HEK293 (cell line): Measurements from ENCODE around the gene DOK4.
A peak's percentile ranks its signal among the peaks of the same experiment; 100 is the strongest.

Source experiments
- FEZF1 ChIP-seq: fragments of 450-650 bp; formaldehyde crosslinking; IDR thresholded peaks from 2 replicates; pipeline ENCODE4 v1.5.1; 2016; ENCODE audit warnings: missing biosample characterization, missing genetic modification characterization
- GLI2 ChIP-seq: fragments of 450-650 bp; formaldehyde crosslinking; IDR thresholded peaks from 2 replicates; pipeline ENCODE4; 2017; ENCODE audit warnings: missing biosample characterization, missing genetic modification characterization, low read depth, borderline replicate concordance
- GLI4 ChIP-seq: fragments of 450-650 bp; formaldehyde crosslinking; IDR thresholded peaks from 2 replicates; pipeline ENCODE4 v1.5.1; 2016; ENCODE audit warnings: missing biosample characterization, missing genetic modification characterization
- HOXA7 ChIP-seq: sonication (generic); formaldehyde crosslinking; IDR thresholded peaks from 2 replicates; pipeline ENCODE4 v1.8.1; 2022; ENCODE audit warnings: missing genetic modification reagents, borderline replicate concordance
- IKZF3 ChIP-seq: fragments of 450-650 bp; IDR thresholded peaks from 2 replicates; pipeline ENCODE4 v1.5.0; 2018; ENCODE audit warnings: missing biosample characterization, mild to moderate bottlenecking, missing genetic modification characterization, moderate library complexity
- KLF9 ChIP-seq: fragments of 450-650 bp; formaldehyde crosslinking; IDR thresholded peaks from 2 replicates; pipeline ENCODE4 v1.5.1; 2016; ENCODE audit warnings: missing biosample characterization, missing genetic modification characterization, low read depth
- PRDM1 ChIP-seq: fragments of 450-650 bp; formaldehyde crosslinking; IDR thresholded peaks from 2 replicates; pipeline ENCODE4; 2016; ENCODE audit warnings: missing biosample characterization, missing genetic modification characterization
- RBAK ChIP-seq: fragments of 450-650 bp; formaldehyde crosslinking; IDR thresholded peaks from 2 replicates; pipeline ENCODE4 v1.5.1; 2016; ENCODE audit warnings: missing biosample characterization, missing genetic modification characterization
- SALL2 ChIP-seq: fragments of 450-650 bp; formaldehyde crosslinking; IDR thresholded peaks from 2 replicates; pipeline ENCODE4 v1.5.0; 2017; ENCODE audit warnings: missing biosample characterization, mild to moderate bottlenecking, missing genetic modification characterization, borderline replicate concordance
- SP7 ChIP-seq: fragments of 450-650 bp; formaldehyde crosslinking; IDR thresholded peaks from 2 replicates; pipeline ENCODE4 v1.5.1; 2016; ENCODE audit warnings: missing biosample characterization, missing genetic modification characterization
- ZBTB1 ChIP-seq: fragments of 450-650 bp; formaldehyde crosslinking; IDR thresholded peaks from 2 replicates; pipeline ENCODE4 v1.5.1; 2016; ENCODE audit warnings: missing biosample characterization, missing genetic modification characterization
- ZBTB20 ChIP-seq: fragments of 450-650 bp; formaldehyde crosslinking; IDR thresholded peaks from 2 replicates; pipeline ENCODE4 v1.5.1; 2016; ENCODE audit warnings: missing biosample characterization, missing genetic modification characterization
- ZNF138 ChIP-seq: fragments of 450-650 bp; formaldehyde crosslinking; IDR thresholded peaks from 2 replicates; pipeline ENCODE4 v1.5.1; 2016; ENCODE audit warnings: missing biosample characterization, missing genetic modification characterization, borderline replicate concordance
- ZNF148 ChIP-seq: fragments of 450-650 bp; formaldehyde crosslinking; IDR thresholded peaks from 2 replicates; pipeline ENCODE4 v1.5.0; 2017; ENCODE audit warnings: missing biosample characterization, missing genetic modification characterization, borderline replicate concordance
- ZNF169 ChIP-seq: fragments of 450-650 bp; formaldehyde crosslinking; IDR thresholded peaks from 2 replicates; pipeline ENCODE4 v1.5.1; 2016; ENCODE audit warnings: missing biosample characterization, missing genetic modification characterization
- ZNF174 ChIP-seq: fragments of 450-650 bp; formaldehyde crosslinking; IDR thresholded peaks from 2 replicates; pipeline ENCODE4 v1.5.0; 2017; ENCODE audit warnings: missing biosample characterization, mild to moderate bottlenecking, missing genetic modification characterization
- ZNF24 ChIP-seq: fragments of 450-650 bp; formaldehyde crosslinking; IDR thresholded peaks from 2 replicates; pipeline ENCODE4 v1.5.1; 2016; ENCODE audit warnings: missing biosample characterization, missing genetic modification characterization
- ZNF311 ChIP-seq: fragments of 450-650 bp; formaldehyde crosslinking; IDR thresholded peaks from 2 replicates; pipeline ENCODE4 v1.5.1; 2017; ENCODE audit warnings: missing biosample characterization, missing genetic modification characterization, borderline replicate concordance
- ZNF324 ChIP-seq: fragments of 450-650 bp; formaldehyde crosslinking; IDR thresholded peaks from 2 replicates; pipeline ENCODE4 v1.5.1; 2016; ENCODE audit warnings: missing biosample characterization, missing genetic modification characterization
- ZNF391 ChIP-seq: fragments of 450-650 bp; formaldehyde crosslinking; IDR thresholded peaks from 2 replicates; pipeline ENCODE4 v1.5.1; 2016; ENCODE audit warnings: low read depth, missing biosample characterization, missing genetic modification characterization, borderline replicate concordance
- ZNF423 ChIP-seq: fragments of 450-650 bp; formaldehyde crosslinking; IDR thresholded peaks from 2 replicates; pipeline ENCODE4 v1.5.1; 2016; ENCODE audit warnings: missing biosample characterization, missing genetic modification characterization
- ZNF48 ChIP-seq: fragments of 450-650 bp; formaldehyde crosslinking; IDR thresholded peaks from 2 replicates; pipeline ENCODE4 v1.5.1; 2016; ENCODE audit warnings: missing biosample characterization, missing genetic modification characterization
- ZNF510 ChIP-seq: fragments of 450-650 bp; formaldehyde crosslinking; IDR thresholded peaks from 2 replicates; pipeline ENCODE4 v1.5.1; 2018; ENCODE audit warnings: mild to moderate bottlenecking, missing genetic modification characterization, missing biosample characterization; ENCODE audit not compliant: insufficient replicate concordance
- ZNF561 ChIP-seq: fragments of 450-650 bp; IDR thresholded peaks from 2 replicates; pipeline ENCODE4 v1.5.1; 2018; ENCODE audit warnings: missing biosample characterization, missing genetic modification characterization, borderline replicate concordance
- ZNF621 ChIP-seq: fragments of 450-650 bp; formaldehyde crosslinking; IDR thresholded peaks from 2 replicates; pipeline ENCODE4 v1.5.1; 2017; ENCODE audit warnings: missing biosample characterization, missing genetic modification characterization
- ZNF623 ChIP-seq: fragments of 450-650 bp; formaldehyde crosslinking; IDR thresholded peaks from 2 replicates; pipeline ENCODE4 v1.5.1; 2016; ENCODE audit warnings: missing biosample characterization, missing genetic modification characterization
- ZNF624 ChIP-seq: fragments of 450-650 bp; formaldehyde crosslinking; IDR thresholded peaks from 2 replicates; pipeline ENCODE4 v1.5.1; 2017; ENCODE audit warnings: missing biosample characterization, missing genetic modification characterization
- ZNF639 ChIP-seq: fragments of 450-650 bp; formaldehyde crosslinking; IDR thresholded peaks from 2 replicates; pipeline ENCODE4 v1.5.1; 2016; ENCODE audit warnings: missing biosample characterization, missing genetic modification characterization
- ZNF701 ChIP-seq: fragments of 450-650 bp; formaldehyde crosslinking; IDR thresholded peaks from 2 replicates; pipeline ENCODE4 v1.5.1; 2016; ENCODE audit warnings: missing biosample characterization, missing genetic modification characterization
- TF ChIP-seq, protein P1 (sequence below): fragments of 450-650 bp; formaldehyde crosslinking; IDR thresholded peaks from 2 replicates; pipeline ENCODE4 v1.5.1; 2016; ENCODE audit warnings: missing biosample characterization, missing genetic modification characterization, low read depth
- TF ChIP-seq, protein P2 (sequence below): fragments of 450-650 bp; formaldehyde crosslinking; IDR thresholded peaks from 2 replicates; pipeline ENCODE4 v1.5.1; 2017; ENCODE audit warnings: missing biosample characterization, mild to moderate bottlenecking, missing genetic modification characterization, moderate library complexity
- TF ChIP-seq, protein P3 (sequence below): fragments of 450-650 bp; formaldehyde crosslinking; IDR thresholded peaks from 2 replicates; pipeline ENCODE4 v1.5.1; 2016; ENCODE audit warnings: missing biosample characterization, missing genetic modification characterization

The DOK4 gene

DNA sequence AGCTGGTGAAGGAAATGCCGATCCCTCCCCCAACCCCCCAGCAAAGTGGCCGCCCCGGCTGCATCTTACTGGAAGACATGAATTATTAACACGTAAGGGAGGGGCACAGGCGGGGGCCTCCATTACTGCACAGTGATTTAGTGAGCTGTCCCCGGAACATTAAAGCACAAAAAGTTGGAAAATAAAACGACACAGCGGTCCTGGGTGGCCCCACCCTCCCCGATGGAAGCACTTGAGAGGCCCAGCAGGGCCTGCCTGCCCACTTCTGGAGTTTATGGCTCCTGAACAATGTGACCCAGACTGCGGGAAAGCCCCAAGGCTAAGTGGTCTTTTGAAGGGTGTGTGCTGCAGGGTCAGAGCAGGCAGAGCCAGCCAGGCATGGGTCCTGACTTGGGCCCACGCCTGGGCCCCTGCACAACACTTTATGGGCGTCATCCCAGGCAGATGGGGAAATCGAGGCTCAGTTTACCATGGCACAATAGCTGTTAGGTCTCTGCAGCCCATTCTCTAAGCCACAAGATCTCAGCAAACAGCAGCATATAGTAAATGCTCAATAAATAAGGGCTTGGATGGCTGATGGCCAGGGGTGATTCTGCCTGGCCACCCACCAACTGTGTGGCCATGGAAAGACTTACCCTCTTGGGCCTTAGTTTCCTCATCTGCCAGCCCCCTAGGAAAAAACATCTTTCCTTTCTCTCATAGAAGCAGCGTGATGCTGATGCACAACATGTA lies 27.2 kb upstream of the DOK4 start (continued):
- TF ChIP-seq, protein P1, sequence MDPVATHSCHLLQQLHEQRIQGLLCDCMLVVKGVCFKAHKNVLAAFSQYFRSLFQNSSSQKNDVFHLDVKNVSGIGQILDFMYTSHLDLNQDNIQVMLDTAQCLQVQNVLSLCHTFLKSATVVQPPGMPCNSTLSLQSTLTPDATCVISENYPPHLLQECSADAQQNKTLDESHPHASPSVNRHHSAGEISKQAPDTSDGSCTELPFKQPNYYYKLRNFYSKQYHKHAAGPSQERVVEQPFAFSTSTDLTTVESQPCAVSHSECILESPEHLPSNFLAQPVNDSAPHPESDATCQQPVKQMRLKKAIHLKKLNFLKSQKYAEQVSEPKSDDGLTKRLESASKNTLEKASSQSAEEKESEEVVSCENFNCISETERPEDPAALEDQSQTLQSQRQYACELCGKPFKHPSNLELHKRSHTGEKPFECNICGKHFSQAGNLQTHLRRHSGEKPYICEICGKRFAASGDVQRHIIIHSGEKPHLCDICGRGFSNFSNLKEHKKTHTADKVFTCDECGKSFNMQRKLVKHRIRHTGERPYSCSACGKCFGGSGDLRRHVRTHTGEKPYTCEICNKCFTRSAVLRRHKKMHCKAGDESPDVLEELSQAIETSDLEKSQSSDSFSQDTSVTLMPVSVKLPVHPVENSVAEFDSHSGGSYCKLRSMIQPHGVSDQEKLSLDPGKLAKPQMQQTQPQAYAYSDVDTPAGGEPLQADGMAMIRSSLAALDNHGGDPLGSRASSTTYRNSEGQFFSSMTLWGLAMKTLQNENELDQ = no peak
- no peak for TF ChIP-seq ZNF701 (tag by site-specific recombination)
- TF ChIP-seq ZNF174 (tag by site-specific recombination) = no peak
- no peak for TF ChIP-seq ZBTB20
- TF ChIP-seq ZNF621 (tag by site-specific recombination) = no peak
- no peak for TF ChIP-seq RBAK
- TF ChIP-seq, protein P2, sequence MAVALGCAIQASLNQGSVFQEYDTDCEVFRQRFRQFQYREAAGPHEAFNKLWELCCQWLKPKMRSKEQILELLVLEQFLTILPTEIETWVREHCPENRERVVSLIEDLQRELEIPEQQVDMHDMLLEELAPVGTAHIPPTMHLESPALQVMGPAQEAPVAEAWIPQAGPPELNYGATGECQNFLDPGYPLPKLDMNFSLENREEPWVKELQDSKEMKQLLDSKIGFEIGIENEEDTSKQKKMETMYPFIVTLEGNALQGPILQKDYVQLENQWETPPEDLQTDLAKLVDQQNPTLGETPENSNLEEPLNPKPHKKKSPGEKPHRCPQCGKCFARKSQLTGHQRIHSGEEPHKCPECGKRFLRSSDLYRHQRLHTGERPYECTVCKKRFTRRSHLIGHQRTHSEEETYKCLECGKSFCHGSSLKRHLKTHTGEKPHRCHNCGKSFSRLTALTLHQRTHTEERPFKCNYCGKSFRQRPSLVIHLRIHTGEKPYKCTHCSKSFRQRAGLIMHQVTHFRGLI (tag by site-specific recombination) = no peak
- no peak for TF ChIP-seq PRDM1 (tag by site-specific recombination)
- TF ChIP-seq SP7 (tag by site-specific recombination) = 0 out of 2 replicates have a peak, but pooled peaks have one; percentile 23
- no peak for TF ChIP-seq ZNF561 (tag by site-specific recombination)
- no peak for TF ChIP-seq ZNF138 (tag by site-specific recombination)
- 0 out of 2 replicates have a peak, but pooled peaks have one; percentile 30 for TF ChIP-seq ZNF423
- no peak for TF ChIP-seq ZNF48
- no peak for TF ChIP-seq IKZF3 (tag by site-specific recombination)
- TF ChIP-seq ZNF510 (tag by site-specific recombination) = no peak
- no peak for TF ChIP-seq ZNF148 (tag by site-specific recombination)
- no peak for TF ChIP-seq ZBTB1 (tag by site-specific recombination)
- TF ChIP-seq, protein P3, sequence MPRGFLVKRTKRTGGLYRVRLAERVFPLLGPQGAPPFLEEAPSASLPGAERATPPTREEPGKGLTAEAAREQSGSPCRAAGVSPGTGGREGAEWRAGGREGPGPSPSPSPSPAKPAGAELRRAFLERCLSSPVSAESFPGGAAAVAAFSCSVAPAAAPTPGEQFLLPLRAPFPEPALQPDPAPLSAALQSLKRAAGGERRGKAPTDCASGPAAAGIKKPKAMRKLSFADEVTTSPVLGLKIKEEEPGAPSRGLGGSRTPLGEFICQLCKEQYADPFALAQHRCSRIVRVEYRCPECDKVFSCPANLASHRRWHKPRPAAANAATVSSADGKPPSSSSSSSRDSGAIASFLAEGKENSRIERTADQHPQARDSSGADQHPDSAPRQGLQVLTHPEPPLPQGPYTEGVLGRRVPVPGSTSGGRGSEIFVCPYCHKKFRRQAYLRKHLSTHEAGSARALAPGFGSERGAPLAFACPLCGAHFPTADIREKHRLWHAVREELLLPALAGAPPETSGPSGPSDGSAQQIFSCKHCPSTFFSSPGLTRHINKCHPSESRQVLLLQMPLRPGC (tag by site-specific recombination) = no peak
- TF ChIP-seq SALL2 = no peak
- no peak for TF ChIP-seq ZNF169 (tag by site-specific recombination)
- no peak for TF ChIP-seq GLI4 (tag by site-specific recombination)
- no peak for TF ChIP-seq ZNF624 (tag by site-specific recombination)
- no peak for TF ChIP-seq ZNF324 (tag by site-specific recombination)
- TF ChIP-seq KLF9 (tag by site-specific recombination) = no peak
- no peak for TF ChIP-seq GLI2 (tag by site-specific recombination)
- no peak for TF ChIP-seq ZNF311 (tag by site-specific recombination)
- TF ChIP-seq HOXA7 (CRISPR knock-in tag) = no peak
- no peak for TF ChIP-seq ZNF639 (tag by site-specific recombination)
- no peak for TF ChIP-seq ZNF391 (tag by site-specific recombination)
- TF ChIP-seq ZNF24 (tag by site-specific recombination) = no peak
- TF ChIP-seq FEZF1 = peak; percentile 32; the same call in 1 of the 2 replicates
- no peak for TF ChIP-seq ZNF623 (tag by site-specific recombination)
